ENCODE results near the gene TRIM66. TPM values are rescaled to one million over a fixed set of nuclear protein-coding genes. Genes with fewer than 3 reads are reported as not detected.

The TRIM66 gene
- 10 to 100 TPM; 18.5 to 22.8 TPM for total RNA-seq

- peaks cover 55% of the 10 kb centered on the region for H3K4me1 Mint-ChIP-seq
- peak within 1 kb of the TSS; percentile 95 for H3K4me3 Mint-ChIP-seq
- H3K9me3 Mint-ChIP-seq = no peaks in the 10 kb centered on the region
- POLR2A ChIA-PET = interaction anchor here (0.5 to 0.6 kb wide), 4 partner anchors 9 to 982 kb away, joined by 3 read pairs; no protein-coding TSS in a partner anchor
- H3K36me3 Mint-ChIP-seq (ENCODE audit: low read depth) = peaks cover 67% of the 10 kb centered on the region
- DNase-seq = peak; percentile 99
- H3K27ac Mint-ChIP-seq = peak within 1 kb of the TSS; percentile 97
- CTCF ChIA-PET = interaction anchor here (0.7 to 1.1 kb wide), 5 partner anchors 9 to 31 kb away, joined by 3 to 7 read pairs (median 4); no protein-coding TSS in a partner anchor
- H3K27me3 Mint-ChIP-seq = no peaks in the 10 kb centered on the region
Measured at GRCh38 chr11:8682303-8683114, at the start of gene TRIM66, which contains the start of gene RPL27A. Gene TRIM66 (minus strand): TSS chr11:8682665. CDS start chr11:8672274, 10,391 bp downstream. Gene RPL27A (plus strand): TSS chr11:8682792. CDS start chr11:8682814, 22 bp downstream.

- no peak for DNase-seq
- H3K36me3 Mint-ChIP-seq (ENCODE audit: low read depth) = no peaks in the 10 kb centered on the region
- peaks cover 4% of the 10 kb centered on the region for H3K27me3 Mint-ChIP-seq
- H3K27ac Mint-ChIP-seq = no peak overlapping the region
- ChIA-PET CTCF (interaction anchor here (0.5 kb wide), 1 partner anchor 521 kb away, joined by 5 read pairs; no protein-coding TSS in a partner anchor), POLR2A (no interaction called here)
- H3K4me1 Mint-ChIP-seq = no peaks in the 10 kb centered on the region
- no peaks in the 10 kb centered on the region for H3K9me3 Mint-ChIP-seq
- H3K4me3 Mint-ChIP-seq = no peak overlapping the region
Measured at GRCh38 chr11:8731647-8732323, 49.3 kb upstream of the TRIM66 start.

- Mint-ChIP-seq H3K9me3 (no peaks in the 10 kb centered on the region), H3K27me3 (peaks cover 4% of the 10 kb centered on the region), H3K36me3 (ENCODE audit: low read depth) (no peaks in the 10 kb centered on the region), H3K4me3 (no peak overlapping the region), H3K27ac (no peak overlapping the region), H3K4me1 (no peaks in the 10 kb centered on the region)
- no peak for DNase-seq
- CTCF ChIA-PET = no interaction called here
- POLR2A ChIA-PET = no interaction called here
Measured at GRCh38 chr11:8730697-8731020, 48.2 kb upstream of the TRIM66 start.

GRCh38 chr11:8729837-8730696 is 47.6 kb upstream of the TRIM66 start:
- Mint-ChIP-seq H3K9me3 (no peaks in the 10 kb centered on the region), H3K4me1 (no peaks in the 10 kb centered on the region), H3K27me3 (peaks cover 4% of the 10 kb centered on the region), H3K27ac (no peak overlapping the region), H3K36me3 (ENCODE audit: low read depth) (no peaks in the 10 kb centered on the region), H3K4me3 (no peak overlapping the region)
- ChIA-PET CTCF (no interaction called here), POLR2A (no interaction called here)
- no peak for DNase-seq

- no peak for DNase-seq
- H3K27me3 Mint-ChIP-seq = peaks cover 4% of the 10 kb centered on the region
- H3K36me3 Mint-ChIP-seq (ENCODE audit: low read depth) = no peaks in the 10 kb centered on the region
- POLR2A ChIA-PET = no interaction called here
- H3K27ac Mint-ChIP-seq = no peak overlapping the region
- H3K4me1 Mint-ChIP-seq = no peaks in the 10 kb centered on the region
- H3K4me3 Mint-ChIP-seq = no peak overlapping the region
- CTCF ChIA-PET = no interaction called here
- H3K9me3 Mint-ChIP-seq = no peaks in the 10 kb centered on the region
Measured at GRCh38 chr11:8729067-8729466, 46.6 kb upstream of the TRIM66 start.

GRCh38 chr11:8728563-8728962 is 46.1 kb upstream of the TRIM66 start:
- ChIA-PET CTCF (no interaction called here), POLR2A (no interaction called here)
- Mint-ChIP-seq H3K4me3 (no peak overlapping the region), H3K9me3 (no peaks in the 10 kb centered on the region), H3K36me3 (ENCODE audit: low read depth) (no peaks in the 10 kb centered on the region), H3K4me1 (no peaks in the 10 kb centered on the region), H3K27ac (no peak overlapping the region), H3K27me3 (peaks cover 4% of the 10 kb centered on the region)
- DNase-seq = no peak

- Mint-ChIP-seq H3K27me3 (peaks cover 4% of the 10 kb centered on the region), H3K9me3 (no peaks in the 10 kb centered on the region), H3K4me1 (no peaks in the 10 kb centered on the region), H3K36me3 (ENCODE audit: low read depth) (no peaks in the 10 kb centered on the region), H3K4me3 (no peak overlapping the region), H3K27ac (no peak overlapping the region)
- POLR2A ChIA-PET = no interaction called here
- DNase-seq = no peak
- CTCF ChIA-PET = interaction anchor here (0.6 kb wide), 1 partner anchor 223 kb away, joined by 3 read pairs; no protein-coding TSS in a partner anchor
Measured at GRCh38 chr11:8726395-8726794, 43.9 kb upstream of the TRIM66 start.

- H3K9me3 Mint-ChIP-seq = no peaks in the 10 kb centered on the region
- POLR2A ChIA-PET = no interaction called here
- H3K36me3 Mint-ChIP-seq (ENCODE audit: low read depth) = no peaks in the 10 kb centered on the region
- CTCF ChIA-PET = no interaction called here
- H3K4me1 Mint-ChIP-seq = no peaks in the 10 kb centered on the region
- no peak overlapping the region for H3K4me3 Mint-ChIP-seq
- no peak for DNase-seq
- peaks cover 7% of the 10 kb centered on the region for H3K27me3 Mint-ChIP-seq
- no peak overlapping the region for H3K27ac Mint-ChIP-seq
Measured at GRCh38 chr11:8724682-8725081, 42.2 kb upstream of the TRIM66 start.

DNA sequence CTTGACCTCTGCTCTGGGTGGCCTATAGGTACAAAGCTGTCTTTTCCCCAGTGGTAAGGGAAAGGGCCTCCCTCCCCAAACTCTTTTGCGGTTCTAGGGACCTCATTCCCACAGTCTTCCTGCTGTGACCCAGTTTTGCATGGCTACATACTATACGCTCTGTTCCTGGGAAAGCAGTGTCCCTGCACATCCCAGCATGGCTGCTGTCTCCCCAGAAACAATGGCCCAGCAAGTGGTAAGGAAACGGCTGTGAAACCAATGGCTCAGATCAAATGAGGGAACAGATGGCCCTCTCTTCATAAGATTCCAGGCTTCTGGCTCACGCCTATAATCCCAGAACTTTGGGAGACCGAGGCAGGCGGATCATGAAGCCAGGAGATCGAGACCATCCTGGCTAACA is 41.2 kb upstream of the TRIM66 start:
- no peak overlapping the region for H3K4me3 Mint-ChIP-seq
- no peaks in the 10 kb centered on the region for H3K4me1 Mint-ChIP-seq
- peaks cover 7% of the 10 kb centered on the region for H3K27me3 Mint-ChIP-seq
- DNase-seq = no peak
- no peaks in the 10 kb centered on the region for H3K36me3 Mint-ChIP-seq (ENCODE audit: low read depth)
- H3K9me3 Mint-ChIP-seq = no peaks in the 10 kb centered on the region
- ChIA-PET POLR2A (no interaction called here), CTCF (no interaction called here)
- no peak overlapping the region for H3K27ac Mint-ChIP-seq

GRCh38 chr11:8722809-8723208 is 40.3 kb upstream of the TRIM66 start:
- Mint-ChIP-seq H3K4me3 (no peak overlapping the region), H3K36me3 (ENCODE audit: low read depth) (no peaks in the 10 kb centered on the region), H3K4me1 (no peaks in the 10 kb centered on the region), H3K9me3 (no peaks in the 10 kb centered on the region), H3K27ac (no peak overlapping the region), H3K27me3 (peaks cover 7% of the 10 kb centered on the region)
- ChIA-PET CTCF (no interaction called here), POLR2A (no interaction called here)
- DNase-seq = no peak

GRCh38 chr11:8721609-8722500 is 39.4 kb upstream of the TRIM66 start:
- peaks cover 3% of the 10 kb centered on the region for H3K27me3 Mint-ChIP-seq
- DNase-seq = no peak
- H3K4me3 Mint-ChIP-seq = no peak overlapping the region
- no peaks in the 10 kb centered on the region for H3K9me3 Mint-ChIP-seq
- H3K27ac Mint-ChIP-seq = no peak overlapping the region
- ChIA-PET CTCF (no interaction called here), POLR2A (no interaction called here)
- H3K36me3 Mint-ChIP-seq (ENCODE audit: low read depth) = no peaks in the 10 kb centered on the region
- H3K4me1 Mint-ChIP-seq = no peaks in the 10 kb centered on the region

GRCh38 chr11:8720868-8721608 is 38.6 kb upstream of the TRIM66 start:
- ChIA-PET CTCF (no interaction called here), POLR2A (no interaction called here)
- no peaks in the 10 kb centered on the region for H3K9me3 Mint-ChIP-seq
- no peaks in the 10 kb centered on the region for H3K36me3 Mint-ChIP-seq (ENCODE audit: low read depth)
- H3K4me3 Mint-ChIP-seq = no peak overlapping the region
- peaks cover 3% of the 10 kb centered on the region for H3K27me3 Mint-ChIP-seq
- no peaks in the 10 kb centered on the region for H3K4me1 Mint-ChIP-seq
- DNase-seq = no peak
- no peak overlapping the region for H3K27ac Mint-ChIP-seq

Data from activated CD4-positive, alpha-beta T cell treated with anti-CD3 and anti-CD28 coated beads, Interleukin-2, amount 10 ng/mL, durations not matched to agents 7 days and 5 days (primary cell).